H1 (cell line): ENCODE data around the gene POLD4. TPM values are rescaled to one million over a fixed set of nuclear protein-coding genes. Genes with fewer than 3 reads are reported as not detected.
A peak's percentile ranks its signal among the peaks of the same experiment; 100 is the strongest.

Source experiments
- CTCF ChIA-PET: fragments of 300-600 bp; sonication (Branson Sonifier 250); formaldehyde crosslinking; loops from one replicate; lab custom pipeline; 2021; ENCODE audit not compliant: partially characterized antibody; lab: Charles Lee
- POLR2A ChIA-PET: fragments of 300-600 bp; sonication (Branson Sonifier 250); formaldehyde crosslinking; loops from one replicate; lab custom pipeline; 2021; ENCODE audit warnings: inconsistent platforms; ENCODE audit not compliant: partially characterized antibody; lab: Charles Lee
- DNase-seq, 2 experiments: peaks; one replicate each; pipeline versions ENCODE4 v3.0.0 to v3.0.0-alpha.2; 2010 to 2022; ENCODE audit warnings: low spot score in 2 of 2, low read depth in 1 of 2, mixed read lengths in 1 of 2
- FAIRE-seq: peaks from 2 replicates; lab custom pipeline; 2011; peaks lifted over from hg19 to GRCh38; lab: Jason Lieb, UNC
- H2AFZ ChIP-seq: 2 replicates; pipeline ENCODE4 v1.8.1; 2012; ENCODE audit warnings: low read length, inconsistent platforms
- H2AK5ac ChIP-seq: 2 replicates; pipeline ENCODE4 v1.6.1; 2013; ENCODE audit warnings: low read depth, low read length
- H2BK120ac ChIP-seq: replicated peaks from 2 replicates; pipeline ENCODE3; 2013; ENCODE audit warnings: low read depth, low read length, inconsistent platforms
- H2BK12ac ChIP-seq: 2 replicates; pipeline ENCODE4 v1.6.1; 2013; ENCODE audit warnings: low read depth, low read length
- H2BK15ac ChIP-seq: 2 replicates; pipeline ENCODE4 v1.6.1; 2013; ENCODE audit warnings: low read length
- H2BK20ac ChIP-seq: 2 replicates; pipeline ENCODE4 v1.6.1; 2013; ENCODE audit warnings: low read length
- H2BK5ac ChIP-seq: 2 replicates; pipeline ENCODE4 v1.6.1; 2013; ENCODE audit warnings: low read depth, low read length
- H3K14ac ChIP-seq: 2 replicates; pipeline ENCODE4 v1.6.1; 2013; ENCODE audit warnings: inconsistent platforms; ENCODE audit not compliant: insufficient read length
- H3K18ac ChIP-seq: 2 replicates; pipeline ENCODE4 v1.6.1; 2013; ENCODE audit warnings: low read length; ENCODE audit errors: extremely low read depth
- H3K23ac ChIP-seq: 2 replicates; pipeline ENCODE4 v1.6.1; 2013; ENCODE audit warnings: inconsistent platforms; ENCODE audit not compliant: insufficient read length
- H3K23me2 ChIP-seq: 2 replicates; pipeline ENCODE4 v1.6.1; 2013; ENCODE audit warnings: low read depth, low read length
- H3K27ac ChIP-seq: 2 replicates; pipeline ENCODE4 v1.6.1; 2011; ENCODE audit warnings: low read depth, low read length, inconsistent platforms
- H3K27me3 ChIP-seq, 4 experiments: replicated peaks in 1 of 4; 1 replicate in 1 of 4; 2 replicates in 3 of 4; pipeline versions ENCODE4 v1.6.1 to v1.8.1; 2011 to 2013; ENCODE audit warnings: low read length in 3 of 4, mild to moderate bottlenecking in 3 of 4, inconsistent platforms in 2 of 4, mixed read lengths in 2 of 4, moderate library complexity in 1 of 4; ENCODE audit not compliant: control insufficient read depth in 3 of 4, insufficient read depth in 3 of 4; ENCODE audit errors: extremely low read depth in 1 of 4
- H3K36me3 ChIP-seq, 4 experiments: 2 replicates each; pipeline versions ENCODE4 v1.6.1 to v1.8.1; 2011 to 2013; ENCODE audit warnings: mild to moderate bottlenecking in 4 of 4, low read length in 3 of 4, moderate library complexity in 2 of 4, control low read depth in 1 of 4, inconsistent platforms in 1 of 4; ENCODE audit not compliant: insufficient read depth in 4 of 4, control insufficient read depth in 2 of 4
- H3K4ac ChIP-seq: replicated peaks from 2 replicates; pipeline ENCODE3; 2013; ENCODE audit warnings: low read length, low read depth, mixed read lengths, inconsistent platforms; ENCODE audit not compliant: insufficient read length
- H3K4me1 ChIP-seq, 4 experiments: replicated peaks in 1 of 4; 1 replicate in 1 of 4; 2 replicates in 3 of 4; pipeline versions ENCODE4 v1.6.1 to v1.8.1; 2011 to 2013; ENCODE audit warnings: low read length in 3 of 4, inconsistent platforms in 2 of 4, mixed read lengths in 1 of 4; ENCODE audit not compliant: insufficient read depth in 4 of 4, control insufficient read depth in 3 of 4
- H3K4me2 ChIP-seq, 2 experiments: 2 replicates each; pipeline versions ENCODE4 v1.6.1 to v1.8.1; 2011 to 2013; ENCODE audit warnings: low read depth in 2 of 2, low read length in 2 of 2, control low read depth in 1 of 2, inconsistent platforms in 1 of 2, mild to moderate bottlenecking in 1 of 2; ENCODE audit not compliant: insufficient read depth in 1 of 2
- H3K4me3 ChIP-seq, 4 experiments: fragments of 200-600, 300-600 bp in 1 of 4; sonication (generic), shearing (Covaris generic), sonication (Bioruptor Twin) in 1 of 4; 2 replicates each; pipeline versions ENCODE4 v1.5.1 to v1.8.1; 2011 to 2016; ENCODE audit warnings: low read length in 4 of 4, low read depth in 3 of 4, control low read depth in 2 of 4, inconsistent platforms in 2 of 4, mild to moderate bottlenecking in 2 of 4, mixed read lengths in 1 of 4, moderate library complexity in 1 of 4; ENCODE audit not compliant: insufficient read depth in 2 of 4; ENCODE audit errors: extremely low read depth in 1 of 4
- H3K56ac ChIP-seq: replicated peaks from 2 replicates; pipeline ENCODE3; 2013; ENCODE audit warnings: low read depth, mild to moderate bottlenecking, mixed read lengths, low read length, inconsistent platforms; ENCODE audit not compliant: insufficient read length
- H3K79me1 ChIP-seq: 2 replicates; pipeline ENCODE4 v1.6.1; 2013; ENCODE audit warnings: low read depth, low read length, control low read depth
- H3K79me2 ChIP-seq, 2 experiments: 2 replicates each; pipeline versions ENCODE4 v1.6.1 to v1.8.1; 2012 to 2013; ENCODE audit warnings: low read length in 2 of 2, mild to moderate bottlenecking in 2 of 2, inconsistent platforms in 1 of 2; ENCODE audit not compliant: insufficient read depth in 2 of 2, control insufficient read depth in 1 of 2
- H3K9ac ChIP-seq, 4 experiments: replicated peaks in 1 of 4; 1 replicate in 1 of 4; 2 replicates in 3 of 4; pipeline versions ENCODE4 v1.6.1 to v1.8.1; 2011 to 2013; ENCODE audit warnings: low read depth in 3 of 4, low read length in 3 of 4, control low read depth in 2 of 4, mild to moderate bottlenecking in 2 of 4, moderate library complexity in 2 of 4, inconsistent platforms in 1 of 4; ENCODE audit errors: extremely low read depth in 1 of 4
- H3K9me3 ChIP-seq, 2 experiments: 2 replicates each; pipeline versions ENCODE4 v1.6.1 to v1.8.1; 2012 to 2013; ENCODE audit warnings: mild to moderate bottlenecking in 2 of 2, moderate library complexity in 2 of 2, control low read depth in 1 of 2, inconsistent platforms in 1 of 2, low read depth in 1 of 2, low read length in 1 of 2, mixed read lengths in 1 of 2; ENCODE audit not compliant: insufficient read depth in 2 of 2
- H4K20me1 ChIP-seq, 2 experiments: replicated peaks in 1 of 2; 2 replicates each; pipeline versions ENCODE3 to v1.8.1; 2011 to 2013; ENCODE audit warnings: inconsistent platforms in 2 of 2, low read length in 2 of 2, mild to moderate bottlenecking in 1 of 2; ENCODE audit not compliant: insufficient read depth in 2 of 2, control insufficient read depth in 1 of 2
- H4K5ac ChIP-seq: 2 replicates; pipeline ENCODE4 v1.6.1; 2013; ENCODE audit warnings: low read length, low read depth, mixed read lengths, inconsistent platforms; ENCODE audit not compliant: insufficient read length
- H4K8ac ChIP-seq: 2 replicates; pipeline ENCODE4 v1.8.0; 2013; ENCODE audit warnings: mild to moderate bottlenecking, moderate library complexity, low read length, inconsistent platforms; ENCODE audit not compliant: insufficient read depth; ENCODE audit errors: extremely low read depth
- H4K91ac ChIP-seq: replicated peaks from 2 replicates; pipeline ENCODE3; 2013; ENCODE audit warnings: low read length, mixed read lengths, inconsistent platforms; ENCODE audit not compliant: insufficient read length
- CREB1 ChIP-seq: IDR thresholded peaks from 2 replicates; pipeline ENCODE4 v1.6.1; 2012; ENCODE audit warnings: inconsistent platforms
- EGR1 ChIP-seq: IDR thresholded peaks from 2 replicates; pipeline ENCODE4 v1.6.1; 2011; ENCODE audit warnings: low read depth, low read length, borderline replicate concordance
- PHF8 ChIP-seq: fragments of 200-600 bp; sonication (generic); conservative IDR thresholded peaks from 2 replicates; pipeline ENCODE4 v1.7.1; 2012; ENCODE audit warnings: low read depth, mild to moderate bottlenecking, inconsistent platforms, low read length, moderate library complexity
- POLR2AphosphoS5 ChIP-seq: IDR thresholded peaks from 2 replicates; pipeline ENCODE4 v1.6.1; 2011; ENCODE audit warnings: low read depth, low read length
- SRF ChIP-seq: IDR thresholded peaks from 2 replicates; pipeline ENCODE4 v1.6.1; 2011; ENCODE audit warnings: mild to moderate bottlenecking, low read depth, low read length, moderate library complexity
- TAF7 ChIP-seq: optimal IDR thresholded peaks from 2 replicates; pipeline ENCODE3; 2011; ENCODE audit warnings: low read depth, mild to moderate bottlenecking, inconsistent platforms, low read length, moderate library complexity, borderline replicate concordance
- TEAD4 ChIP-seq: IDR thresholded peaks from 2 replicates; pipeline ENCODE4 v1.6.1; 2012; ENCODE audit warnings: low read depth, low read length, inconsistent platforms, mixed read lengths
- WGBS, 2 experiments: shearing (Covaris generic) in 1 of 2; methylation state at CpG; one replicate each; pipeline versions ENCODE4 v1.1.6 to v1.1.7; 2013 to 2015; ENCODE audit warnings: low lambda C conversion rate in 2 of 2, mixed read lengths in 2 of 2, inconsistent platforms in 1 of 2, low coverage in 1 of 2, missing lambda C conversion rate in 1 of 2; ENCODE audit not compliant: insufficient replicate concordance in 2 of 2, insufficient coverage in 1 of 2, insufficient read length in 1 of 2; ENCODE audit errors: extremely low coverage in 1 of 2, missing lambda C conversion rate in 1 of 2; 5-methylcytosine and 5-hydroxymethylcytosine counted together
- polyA plus RNA-seq, 7 experiments: library from polyadenylated mRNA; depleted of rRNA in 3 of 7; stranded (reverse) in 5 of 7; unstranded in 2 of 7; fragments of >200 nt in 5 of 7; fragments of 200-250 nt in 2 of 7; gene quantifications; 1 replicate in 5 of 7; 2 replicates in 1 of 7; 4 replicates in 1 of 7; pipeline versions ENCODE4 v1.2.1 to v1.2.3, GENCODE V29; 2011 to 2013; ENCODE audit warnings: missing spikeins in 2 of 7, mixed read lengths in 2 of 7
- total RNA-seq: library from RNA; stranded (reverse); fragmentation: NEBNext Ultra II Directional; extraction: Animal tissue kit (Norgen Biotek cat#: 25700); gene quantifications from 2 replicates; pipeline ENCODE4 v1.2.1, GENCODE V29; 2021
- TF ChIP-seq, protein P1 (sequence below), 3 experiments: IDR thresholded peaks; 1 replicate in 2 of 3; 2 replicates in 1 of 3; pipeline versions ENCODE4 v1.5.1 to v1.6.1; 2011; ENCODE audit warnings: low read length in 3 of 3, mild to moderate bottlenecking in 3 of 3, inconsistent platforms in 2 of 3, low read depth in 1 of 3, moderate library complexity in 1 of 3; ENCODE audit not compliant: insufficient read depth in 1 of 3; ENCODE audit errors: control extremely low read depth in 1 of 3

Gene POLD4
- total and polyA plus RNA-seq, 2 of the 8 experiments (the other 6 are each of a cell fraction or from before 2014, with no cell fraction given), result 21.2 to 46.7 TPM

DNA sequence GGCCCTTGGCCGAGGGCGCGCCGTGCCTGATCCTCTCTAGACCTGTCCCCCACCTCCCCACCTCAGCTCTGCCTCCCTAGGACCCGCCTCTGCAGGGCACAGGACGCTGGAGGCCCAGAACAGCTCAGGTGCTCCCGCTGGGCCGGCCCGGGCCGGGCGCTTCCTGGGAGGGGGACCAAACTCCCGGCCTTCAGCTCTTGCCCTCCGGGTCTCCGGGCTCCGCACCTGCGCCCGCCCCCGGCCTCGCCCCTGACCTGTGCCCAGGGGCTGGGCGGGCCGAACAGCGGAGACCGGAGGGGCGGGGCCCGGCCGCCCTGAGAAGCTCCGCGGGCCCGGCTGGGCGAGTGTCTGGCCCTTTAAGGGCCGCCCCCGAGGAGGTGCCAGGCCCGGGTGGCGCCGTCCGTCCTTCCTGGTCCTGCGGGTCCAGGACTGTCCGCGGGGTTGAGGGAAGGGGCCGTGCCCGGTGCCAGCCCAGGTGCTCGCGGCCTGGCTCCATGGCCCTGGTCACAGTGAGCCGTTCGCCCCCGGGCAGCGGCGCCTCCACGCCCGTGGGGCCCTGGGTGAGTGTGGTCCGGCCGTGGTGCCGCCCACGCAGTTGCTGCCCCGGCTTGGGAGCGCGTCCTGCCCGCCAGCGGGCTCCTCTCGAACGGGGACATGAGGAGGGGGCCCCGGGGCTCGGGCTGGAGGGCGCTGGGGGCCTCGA is 50.1 kb downstream of the POLD4 start, which contains the start of gene SSH3:
Gene SSH3, plus strand, starts transcription at position 399 of the 703 bp plus-strand sequence. Its CDS starts 96 bp downstream, at position 495.
- Histone ChIP-seq H3K4ac (peak within 1 kb of the TSS; percentile 74), H3K9ac (peak within 1 kb of the TSS in 2 of 4 experiments; percentile 34 to 48; a peak in 4 of 7 replicates), H3K27ac (no peak within 1 kb of the TSS), H3K9me3 (no peaks in the 10 kb centered on the region), H2BK12ac (no peak within 1 kb of the TSS; the same call in 1 of the 2 replicates), H2AFZ (no peak within 1 kb of the TSS; the same call in 1 of the 2 replicates), H2BK5ac (peak within 1 kb of the TSS; percentile 85; the same call in 1 of the 2 replicates), H3K79me2 (no peaks in the 10 kb centered on the region), H3K4me2 (peak within 1 kb of the TSS; percentile 81 to 85), H3K56ac (peak within 1 kb of the TSS; percentile 56), H3K14ac (no peak within 1 kb of the TSS), H2BK20ac (no peak within 1 kb of the TSS), H3K18ac (peak within 1 kb of the TSS; percentile 90), H4K5ac (peak within 1 kb of the TSS; percentile 59), H3K23ac (no peak within 1 kb of the TSS), H2BK120ac (no peak within 1 kb of the TSS), H3K23me2 (peaks cover 19% of the 10 kb centered on the region; the same call in 1 of the 2 replicates), H3K4me1 (peaks cover 0 to 20% (median 16%) of the 10 kb centered on the region in 4 experiments; a peak in 5 of 7 replicates), H3K27me3 (peaks cover 0 to 11% (median 7%) of the 10 kb centered on the region in 4 experiments; a peak in 5 of 7 replicates), H3K36me3 (peaks cover 0 to 14% (median 6%) of the 10 kb centered on the region in 4 experiments; a peak in 3 of 8 replicates), H3K4me3 (peak within 1 kb of the TSS; percentile 67 to 94 (median 74)), H2BK15ac (peak within 1 kb of the TSS; percentile 61; the same call in 1 of the 2 replicates), H4K20me1 (peaks cover 0 to 10% of the 10 kb centered on the region in 2 experiments), H4K8ac (peak within 1 kb of the TSS; percentile 57; the same call in 1 of the 2 replicates), H2AK5ac (no peak within 1 kb of the TSS), H4K91ac (peak within 1 kb of the TSS; percentile 87), H3K79me1 (no peaks in the 10 kb centered on the region; the same call in 1 of the 2 replicates)
- DNase-seq (peak in 1 of 2 experiments; percentile 46), FAIRE-seq (no peak)
- whole genome bisulfite sequencing, 2 experiments, result 4% methylated on average over 21 of the region's 65 CpGs; no CpG with 5 or more reads in 1 of the 2 experiments
- ChIA-PET POLR2A (interaction anchor here (0.9 to 9.7 kb wide), 13 partner anchors 11 to 184 kb away, joined by 3 to 106 read pairs (median 3); partner anchors contain the start of genes ANKRD13D, CORO1B and PPP1CA), CTCF (interaction anchor here (0.6 to 4.8 kb wide), 14 partner anchors 12 to 82 kb away, joined by 3 to 33 read pairs (median 4); partner anchors contain the start of gene ANKRD13D)
- TF ChIP-seq PHF8 (no peak), TEAD4 (no peak), TAF7 (no peak), CREB1 (no peak), POLR2AphosphoS5 (no peak), SRF (no peak), EGR1 (peak; percentile 12; the same call in 1 of the 2 replicates)
- TF ChIP-seq, protein P1, sequence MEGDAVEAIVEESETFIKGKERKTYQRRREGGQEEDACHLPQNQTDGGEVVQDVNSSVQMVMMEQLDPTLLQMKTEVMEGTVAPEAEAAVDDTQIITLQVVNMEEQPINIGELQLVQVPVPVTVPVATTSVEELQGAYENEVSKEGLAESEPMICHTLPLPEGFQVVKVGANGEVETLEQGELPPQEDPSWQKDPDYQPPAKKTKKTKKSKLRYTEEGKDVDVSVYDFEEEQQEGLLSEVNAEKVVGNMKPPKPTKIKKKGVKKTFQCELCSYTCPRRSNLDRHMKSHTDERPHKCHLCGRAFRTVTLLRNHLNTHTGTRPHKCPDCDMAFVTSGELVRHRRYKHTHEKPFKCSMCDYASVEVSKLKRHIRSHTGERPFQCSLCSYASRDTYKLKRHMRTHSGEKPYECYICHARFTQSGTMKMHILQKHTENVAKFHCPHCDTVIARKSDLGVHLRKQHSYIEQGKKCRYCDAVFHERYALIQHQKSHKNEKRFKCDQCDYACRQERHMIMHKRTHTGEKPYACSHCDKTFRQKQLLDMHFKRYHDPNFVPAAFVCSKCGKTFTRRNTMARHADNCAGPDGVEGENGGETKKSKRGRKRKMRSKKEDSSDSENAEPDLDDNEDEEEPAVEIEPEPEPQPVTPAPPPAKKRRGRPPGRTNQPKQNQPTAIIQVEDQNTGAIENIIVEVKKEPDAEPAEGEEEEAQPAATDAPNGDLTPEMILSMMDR (IDR thresholded peaks at IDR 0.05; ENCODE audit: control extremely low read depth in 1 of 3, insufficient read depth in 1 of 3, low read depth in 1 of 3, low read length in 3 of 3), result no peak
